GM10248 (cell line): ENCODE results near the gene THBD.

Experiments used
- CTCF ChIA-PET: fragments of 300-600 bp; sonication (Branson Sonifier 250); formaldehyde crosslinking; extraction: SDS; loops from one replicate; lab custom pipeline; 2021; ENCODE audit warnings: antibody characterized with exemption; lab: Yijun Ruan, JAX
- POLR2A ChIA-PET: fragments of 350-650 bp; sonication (Branson Sonifier 250); formaldehyde crosslinking; extraction: SDS; loops from one replicate; lab custom pipeline; 2020; ENCODE audit warnings: antibody characterized with exemption; lab: Yijun Ruan, JAX
- DNase-seq: peaks from one replicate; pipeline ENCODE4 v3.0.0; 2012; ENCODE audit errors: extremely low spot score
- CTCF ChIP-seq: IDR thresholded peaks from 2 replicates; pipeline ENCODE4 v1.5.1; 2012; ENCODE audit warnings: mild to moderate bottlenecking, low read depth; ENCODE audit errors: extremely low read depth, missing control alignments, control extremely low read depth

THBD gene

GRCh38 chr20:23085436-23086055, 36.1 kb upstream of the THBD start:
- POLR2A ChIA-PET, result no interaction called here
- CTCF ChIA-PET, result interaction anchor here (0.7 to 2.4 kb wide), 4 partner anchors 10 to 150 kb away, joined by 3 to 6 read pairs (median 5); no protein-coding TSS in a partner anchor

GRCh38 chr20:23084845-23085365, 35.4 kb upstream of the THBD start:
- CTCF ChIA-PET, result interaction anchor here (1.3 to 2.4 kb wide), 2 partner anchors 34 to 150 kb away, joined by 5 to 6 read pairs; no protein-coding TSS in a partner anchor
- POLR2A ChIA-PET, result no interaction called here
- DNase-seq, result no peak
- TF ChIP-seq CTCF, result no peak

More at GRCh38 chr20:23085436-23086055, 36.1 kb upstream of the THBD start:
- no peak for TF ChIP-seq CTCF
- DNase-seq, result no peak

- CTCF ChIA-PET, result interaction anchor here (1.0 to 1.3 kb wide), 2 partner anchors 33 to 38 kb away, joined by 3 to 5 read pairs; no protein-coding TSS in a partner anchor
- POLR2A ChIA-PET, result no interaction called here
- DNase-seq, result no peak
- no peak for TF ChIP-seq CTCF
These were observed 34.9 kb upstream of the THBD start for GRCh38 chr20:23084282-23084844.

GRCh38 chr20:23083553-23084220, 34.2 kb upstream of the THBD start:
- ChIA-PET POLR2A (no interaction called here), CTCF (interaction anchor here (1.0 to 1.3 kb wide), 2 partner anchors 33 to 37 kb away, joined by 3 to 5 read pairs; no protein-coding TSS in a partner anchor)
- no peak for DNase-seq
- no peak for TF ChIP-seq CTCF

GRCh38 chr20:23082846-23083552, 33.5 kb upstream of the THBD start:
- no peak for TF ChIP-seq CTCF
- no peak for DNase-seq
- ChIA-PET CTCF (interaction anchor here (1.0 kb wide), 1 partner anchor 37 kb away, joined by 3 read pairs; no protein-coding TSS in a partner anchor), POLR2A (no interaction called here)
